Ovary (tissue), 9 donors: Measurements from ENCODE around the gene MGAT4B. TPM values are rescaled to one million over a fixed set of nuclear protein-coding genes. Genes with fewer than 3 reads are reported as not detected.

ENCODE experiments used
- DNase-seq, 5 donors: peaks; one replicate each; pipeline ENCODE4 v3.0.0-alpha.2; 2019 to 2020
- H3K27ac ChIP-seq, 2 donors: fragments of 200-600 bp; one replicate each; pipeline versions ENCODE4 v1.5.1 to v1.8.0; 2019 to 2022
- H3K27me3 ChIP-seq: fragments of 200-600 bp; one replicate; pipeline ENCODE4 v1.8.0; 2022
- H3K36me3 ChIP-seq: fragments of 200-600 bp; sonication (generic); one replicate; pipeline ENCODE4 v1.5.1; 2019
- H3K4me1 ChIP-seq: one replicate; pipeline ENCODE4 v1.8.1; 2013; ENCODE audit warnings: mild to moderate bottlenecking, moderate library complexity; ENCODE audit not compliant: insufficient read depth
- H3K4me3 ChIP-seq: fragments of 200-600 bp; sonication (generic); one replicate; pipeline ENCODE4 v1.5.1; 2017
- H3K9me3 ChIP-seq, 2 donors: fragments of 200-600 bp in 1 of 2; sonication (generic) in 1 of 2; one replicate each; pipeline versions ENCODE4 v1.5.1 to v1.8.1; 2013 to 2019; ENCODE audit warnings: mild to moderate bottlenecking in 1 of 2, moderate library complexity in 1 of 2
- EP300 ChIP-seq: sonication (generic); formaldehyde crosslinking; IDR thresholded peaks from one replicate; pipeline ENCODE4 v1.6.1; 2017; ENCODE audit warnings: antibody characterized with exemption
- POLR2A ChIP-seq: fragments of 450-650 bp; IDR thresholded peaks from one replicate; pipeline ENCODE4 v1.6.1; 2017; ENCODE audit warnings: antibody characterized with exemption, mild to moderate bottlenecking, moderate library complexity
- WGBS, 3 donors: extraction: QIAGEN DNeasy Blood & Tissue Kit in 1 of 3; methylation state at CpG; one replicate each; pipeline versions ENCODE4 v1.1.5 to v1.1.7; 2013 to 2017; 5-methylcytosine and 5-hydroxymethylcytosine counted together
- intact Hi-C, 4 donors: fragments of 100-400 bp; cut with DNase I; formaldehyde crosslinking; loops; one replicate each; pipeline versions ENCODE4 v1.11.0 to v1.15.1; 2022 to 2023
- polyA plus RNA-seq, 2 donors: library from polyadenylated mRNA; stranded (reverse); fragments of 200-250 nt in 1 of 2; fragments of 350-450 nt in 1 of 2; fragmentation: Illumina TruSeq in 1 of 2; extraction: RNeasy Lipid Tissue Mini Kit (QIAGEN cat#74804) in 1 of 2; gene quantifications; one replicate each; pipeline ENCODE4 v1.2.3, GENCODE V29; 2013 to 2014
- total RNA-seq, 7 donors: library from RNA; depleted of rRNA in 2 of 7; stranded (reverse); fragments of >200 nt in 2 of 7; fragmentation: NEBNext Ultra II Directional in 3 of 7; extraction: Animal tissue kit (Norgen Biotek cat#: 25700) in 3 of 7; gene quantifications; one replicate each; pipeline versions ENCODE4 v1.1.0 to v1.2.4, GENCODE V29; 2016 to 2023
- TF ChIP-seq, protein P1 (sequence below), 3 donors: fragments of 450-650 bp in 2 of 3; fragments of 200-600 bp in 1 of 3; IDR thresholded peaks; one replicate each; pipeline versions ENCODE4 v1.5.1 to v1.8.0; 2016 to 2022; ENCODE audit warnings: antibody characterized with exemption in 3 of 3, mild to moderate bottlenecking in 1 of 3
- donor health status: DM: no; HTN: no; CAD: no; lungs with moderate emphysema.
- donor health status: DM: no; HTN: no; CAD: no.
- donor health status: Bipolar disorder and iron deficiency.
- donor health status: DM: yes; HTN: yes; CAD: no.
- donor health status: DM: no; HTN: no; CAD: no.
- donor health status: DM: yes; HTN: yes; CAD: no.

The MGAT4B gene
- total and polyA plus RNA-seq, 9 donors = 51.0 to 102 (median 65.6) TPM

DNA sequence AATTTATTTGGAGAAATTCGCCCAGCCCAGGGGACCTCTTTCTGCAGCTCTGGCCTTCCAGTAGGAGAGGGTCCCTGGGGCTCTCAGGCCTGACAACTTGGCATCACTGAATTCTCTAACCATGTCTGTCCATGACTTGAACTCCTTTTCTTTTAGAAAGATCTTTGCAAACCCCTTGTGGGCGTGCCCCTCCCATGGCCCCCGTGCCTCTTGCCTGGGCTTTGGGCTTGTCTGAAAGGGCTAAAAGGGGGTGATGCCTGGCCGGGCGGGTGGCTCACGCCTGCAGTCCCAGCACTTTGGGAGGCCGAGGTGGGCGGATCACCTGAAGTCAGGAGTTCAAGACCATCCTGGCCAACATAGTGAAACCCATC, 10.8 kb upstream of the MGAT4B start:
- Histone ChIP-seq H3K9me3 (no peaks in the 10 kb centered on the region), H3K27ac (peak overlapping the region; percentile 53 to 79), H3K4me3 (peak overlapping the region; percentile 40), H3K4me1 (peaks cover 24% of the 10 kb centered on the region), H3K36me3 (no peaks in the 10 kb centered on the region), H3K27me3 (no peaks in the 10 kb centered on the region)
- DNase-seq = peak in 4 of 5 donors; percentile 24 to 47 (median 44)
- TF ChIP-seq, protein P1, sequence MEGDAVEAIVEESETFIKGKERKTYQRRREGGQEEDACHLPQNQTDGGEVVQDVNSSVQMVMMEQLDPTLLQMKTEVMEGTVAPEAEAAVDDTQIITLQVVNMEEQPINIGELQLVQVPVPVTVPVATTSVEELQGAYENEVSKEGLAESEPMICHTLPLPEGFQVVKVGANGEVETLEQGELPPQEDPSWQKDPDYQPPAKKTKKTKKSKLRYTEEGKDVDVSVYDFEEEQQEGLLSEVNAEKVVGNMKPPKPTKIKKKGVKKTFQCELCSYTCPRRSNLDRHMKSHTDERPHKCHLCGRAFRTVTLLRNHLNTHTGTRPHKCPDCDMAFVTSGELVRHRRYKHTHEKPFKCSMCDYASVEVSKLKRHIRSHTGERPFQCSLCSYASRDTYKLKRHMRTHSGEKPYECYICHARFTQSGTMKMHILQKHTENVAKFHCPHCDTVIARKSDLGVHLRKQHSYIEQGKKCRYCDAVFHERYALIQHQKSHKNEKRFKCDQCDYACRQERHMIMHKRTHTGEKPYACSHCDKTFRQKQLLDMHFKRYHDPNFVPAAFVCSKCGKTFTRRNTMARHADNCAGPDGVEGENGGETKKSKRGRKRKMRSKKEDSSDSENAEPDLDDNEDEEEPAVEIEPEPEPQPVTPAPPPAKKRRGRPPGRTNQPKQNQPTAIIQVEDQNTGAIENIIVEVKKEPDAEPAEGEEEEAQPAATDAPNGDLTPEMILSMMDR (IDR thresholded peaks at IDR 0.05) = no peak
- TF ChIP-seq POLR2A = no peak
- no peak for TF ChIP-seq EP300
- WGBS, 3 donors = 83 to 86% (median 84%) methylated on average over 8 of the region's 8 CpGs
- intact Hi-C loops = no loop called here

DNA sequence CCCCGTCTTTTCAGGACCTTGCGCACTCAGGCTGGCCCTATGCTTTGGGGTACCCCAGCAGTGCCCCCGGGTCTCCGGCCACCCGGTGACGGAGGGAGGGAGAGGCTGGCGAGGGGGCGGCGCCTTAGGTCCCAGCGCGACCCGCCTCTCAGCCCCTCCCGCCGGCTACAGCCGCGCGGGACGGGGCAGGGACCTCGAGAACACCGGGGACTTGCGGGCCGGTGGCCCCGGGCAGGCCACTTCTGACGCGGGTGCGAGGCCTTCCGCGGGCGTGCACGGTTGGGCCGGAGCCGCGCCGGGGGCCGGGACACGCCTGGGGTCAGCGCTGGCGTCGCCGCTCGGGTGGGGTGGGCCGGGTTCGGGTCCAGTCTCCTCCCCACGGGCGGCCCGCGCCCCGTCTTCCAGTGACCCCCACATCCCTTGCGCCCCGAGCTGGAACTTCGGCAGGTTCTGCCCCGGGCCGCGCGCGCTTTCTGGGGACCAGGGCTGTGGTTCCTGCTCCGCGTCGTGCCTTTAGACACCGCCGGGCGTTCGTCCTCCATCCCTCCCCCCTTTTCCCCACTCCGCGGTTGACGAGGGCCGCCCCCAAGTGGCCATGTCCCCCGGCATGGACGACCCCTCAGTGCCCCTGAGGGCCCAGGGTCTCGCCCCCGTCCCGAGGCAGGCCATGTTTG, 10.3 kb upstream of the MGAT4B start:
- no peaks in the 10 kb centered on the region for H3K9me3 ChIP-seq
- 1 to 6% (median 1%) methylated on average over 29 to 72 of the region's 72 CpGs for WGBS, 3 donors
- TF ChIP-seq EP300 = no peak
- peak; percentile 9 for TF ChIP-seq POLR2A
- TF ChIP-seq, protein P1 (IDR thresholded peaks at IDR 0.05) = peak in 1 of 3 donors; percentile 15
- H3K27me3 ChIP-seq = no peaks in the 10 kb centered on the region
- intact Hi-C loops = no loop called here
- H3K4me1 ChIP-seq = peaks cover 21% of the 10 kb centered on the region
- H3K36me3 ChIP-seq = no peaks in the 10 kb centered on the region
- H3K4me3 ChIP-seq = peak overlapping the region; percentile 40
- H3K27ac ChIP-seq = peak overlapping the region; percentile 53 to 79
- peak in 4 of 5 donors; percentile 54 to 64 (median 58) for DNase-seq

DNA sequence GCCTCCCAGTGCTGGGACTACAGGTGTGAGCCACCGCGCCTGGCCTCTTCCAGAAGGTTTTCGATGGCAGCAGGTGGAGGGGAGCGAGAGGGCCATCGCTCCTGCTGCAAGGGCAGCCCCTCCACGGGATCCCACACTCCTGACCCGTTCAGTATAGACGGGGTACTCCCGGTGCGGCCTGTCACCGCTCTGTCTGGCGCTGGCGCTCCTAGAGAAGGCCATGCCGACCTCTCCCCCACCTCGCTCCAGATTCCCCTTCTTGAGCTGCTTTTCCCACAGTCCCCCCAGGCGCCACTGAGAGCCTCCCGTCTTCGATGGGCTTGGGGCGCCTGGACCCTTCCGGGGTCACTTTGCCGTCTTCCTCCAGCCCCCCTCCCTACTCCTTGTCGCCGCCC, 9.7 kb upstream of the MGAT4B start:
- no peaks in the 10 kb centered on the region for H3K27me3 ChIP-seq
- H3K4me3 ChIP-seq = peak overlapping the region; percentile 40
- H3K4me1 ChIP-seq = peaks cover 21% of the 10 kb centered on the region
- peak overlapping the region; percentile 53 to 79 for H3K27ac ChIP-seq
- 46 to 54% (median 47%) methylated on average over 23 of the region's 23 CpGs for WGBS, 3 donors
- no peaks in the 10 kb centered on the region for H3K9me3 ChIP-seq
- peak; percentile 35 to 52 (median 44) for DNase-seq
- no peak for TF ChIP-seq EP300
- H3K36me3 ChIP-seq = no peaks in the 10 kb centered on the region
- intact Hi-C loops = no loop called here

DNA sequence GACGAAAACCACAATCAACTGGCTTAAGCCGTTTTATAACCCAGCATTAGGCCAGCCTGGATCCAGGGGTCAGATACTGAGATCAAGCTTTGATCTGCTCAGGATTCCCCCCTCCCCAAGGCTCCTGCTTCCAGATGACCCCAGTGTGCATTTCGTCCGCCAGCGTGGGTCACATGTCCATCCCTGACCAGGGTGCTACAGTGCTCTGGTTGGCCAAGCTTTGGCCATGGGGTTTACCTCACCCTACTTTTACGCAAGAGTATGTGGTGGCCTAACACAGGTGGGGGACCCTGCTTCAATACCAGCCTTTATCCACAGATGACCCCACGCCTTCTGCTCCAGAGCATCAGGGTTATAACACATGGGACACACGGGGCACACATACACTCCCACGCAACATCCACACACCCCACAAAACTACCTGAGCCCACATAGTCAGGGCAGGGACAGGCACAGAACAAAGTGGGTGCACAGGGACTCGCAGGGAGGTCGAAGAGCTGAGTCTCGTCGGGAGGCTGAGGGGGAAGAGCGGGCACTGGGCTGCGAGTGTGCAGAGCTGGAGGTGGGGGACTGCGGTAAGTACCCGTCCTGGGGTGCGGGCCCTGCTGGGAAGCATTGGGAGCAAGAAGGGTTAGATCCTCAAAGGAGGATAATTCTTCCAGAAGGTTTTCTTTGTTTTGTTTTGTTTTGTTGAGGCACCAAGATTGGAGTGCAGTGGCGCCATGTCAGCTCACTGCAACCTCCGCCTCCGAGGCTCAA, 9.0 kb upstream of the MGAT4B start:
- Histone ChIP-seq H3K9me3 (no peaks in the 10 kb centered on the region), H3K27ac (no peak overlapping the region), H3K4me3 (no peak overlapping the region), H3K36me3 (no peaks in the 10 kb centered on the region), H3K4me1 (peaks cover 21% of the 10 kb centered on the region), H3K27me3 (no peaks in the 10 kb centered on the region)
- intact Hi-C loops = no loop called here
- peak in 2 of 5 donors; percentile 33 to 37 for DNase-seq
- TF ChIP-seq POLR2A (no peak), EP300 (no peak)
- TF ChIP-seq, protein P1 (IDR thresholded peaks at IDR 0.05) = no peak
- WGBS, 3 donors = 94 to 95% (median 95%) methylated on average over 21 of the region's 21 CpGs

DNA sequence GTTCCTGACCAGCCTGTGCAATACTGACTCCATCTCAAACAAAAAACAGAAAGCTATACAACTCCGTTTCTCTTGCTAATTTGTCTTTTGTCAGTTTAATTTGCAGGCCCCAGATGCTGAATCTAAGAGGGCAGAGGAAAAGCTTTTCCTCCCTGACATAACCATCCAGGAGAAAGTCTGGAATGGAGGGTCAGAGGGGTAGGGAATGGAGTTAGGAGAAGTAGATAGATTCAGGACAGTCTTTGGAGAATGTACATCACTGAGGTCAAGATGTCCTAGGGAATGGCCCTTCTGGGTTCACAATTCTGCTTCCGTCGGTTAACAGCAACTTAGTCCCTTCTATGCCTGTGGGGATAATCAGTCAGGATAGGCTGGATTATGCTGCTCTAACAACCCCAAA, 7.4 kb upstream of the MGAT4B start:
- DNase-seq = no peak
- Histone ChIP-seq H3K36me3 (no peaks in the 10 kb centered on the region), H3K9me3 (no peaks in the 10 kb centered on the region), H3K4me1 (peaks cover 9% of the 10 kb centered on the region), H3K27me3 (no peaks in the 10 kb centered on the region), H3K27ac (no peak overlapping the region), H3K4me3 (no peak overlapping the region)
- TF ChIP-seq, protein P1 (IDR thresholded peaks at IDR 0.05) = no peak
- no peak for TF ChIP-seq EP300
- TF ChIP-seq POLR2A = no peak
- WGBS, 3 donors = 72 to 76% (median 75%) methylated on average over 3 of the region's 3 CpGs
- intact Hi-C loops = no loop called here
